GM18907 (cell line): ENCODE data around the gene BBLN.

Source experiments
- ATAC-seq: cut with Tn5 transposase; IDR thresholded peaks from one replicate; pipeline ENCODE4 v1.9.1; 2021; ENCODE audit warnings: mild to moderate bottlenecking, moderate library complexity; ENCODE audit not compliant: unreplicated experiment

The BBLN gene

GRCh38 chr9:128211186-128211980 is 51.3 kb downstream of the BBLN start:
- no peak for ATAC-seq

GRCh38 chr9:128211981-128212281 is 51.9 kb downstream of the BBLN start:
- ATAC-seq = no peak
